HCEC 1CT (cell line): ENCODE results near the gene SMAD5.

Source experiments
- DNase-seq: peaks from one replicate; pipeline ENCODE4 v3.0.0-alpha.2; 2017

The SMAD5 gene

GRCh38 chr5:136228136-136228757, 95.6 kb downstream of the SMAD5 start:
- DNase-seq: no peak

GRCh38 chr5:136230176-136230575, 97.5 kb downstream of the SMAD5 start:
- no peak for DNase-seq

GRCh38 chr5:136232316-136232715, 99.7 kb downstream of the SMAD5 start:
- no peak for DNase-seq
